ENCODE results near the gene KCNAB2.

- TF ChIP-seq, protein P1, sequence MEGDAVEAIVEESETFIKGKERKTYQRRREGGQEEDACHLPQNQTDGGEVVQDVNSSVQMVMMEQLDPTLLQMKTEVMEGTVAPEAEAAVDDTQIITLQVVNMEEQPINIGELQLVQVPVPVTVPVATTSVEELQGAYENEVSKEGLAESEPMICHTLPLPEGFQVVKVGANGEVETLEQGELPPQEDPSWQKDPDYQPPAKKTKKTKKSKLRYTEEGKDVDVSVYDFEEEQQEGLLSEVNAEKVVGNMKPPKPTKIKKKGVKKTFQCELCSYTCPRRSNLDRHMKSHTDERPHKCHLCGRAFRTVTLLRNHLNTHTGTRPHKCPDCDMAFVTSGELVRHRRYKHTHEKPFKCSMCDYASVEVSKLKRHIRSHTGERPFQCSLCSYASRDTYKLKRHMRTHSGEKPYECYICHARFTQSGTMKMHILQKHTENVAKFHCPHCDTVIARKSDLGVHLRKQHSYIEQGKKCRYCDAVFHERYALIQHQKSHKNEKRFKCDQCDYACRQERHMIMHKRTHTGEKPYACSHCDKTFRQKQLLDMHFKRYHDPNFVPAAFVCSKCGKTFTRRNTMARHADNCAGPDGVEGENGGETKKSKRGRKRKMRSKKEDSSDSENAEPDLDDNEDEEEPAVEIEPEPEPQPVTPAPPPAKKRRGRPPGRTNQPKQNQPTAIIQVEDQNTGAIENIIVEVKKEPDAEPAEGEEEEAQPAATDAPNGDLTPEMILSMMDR (IDR thresholded peaks at IDR 0.05) = no peak
- no peak for TF ChIP-seq POLR2A (IDR thresholded peaks at IDR 0.05)
Observed at GRCh38 chr1:6022193-6022592, 23.5 kb upstream of the KCNAB2 start.

Measured in right lobe of liver (tissue), 4 donors.